ENCODE measurements around the gene LRRC42.
"Not testable (repeated sequence)": the region's sequence is repeated elsewhere in the genome, so short reads cannot be mapped to it uniquely, and the experiment has no call there.

Gene LRRC42

GRCh38 chr1:53967409-53968124, 21.4 kb downstream of the LRRC42 start:
- DNase-seq (ENCODE audit: low read depth): no peak

- DNase-seq (ENCODE audit: low read depth): peak; percentile 54
These were observed 22.0 kb downstream of the LRRC42 start for GRCh38 chr1:53968125-53968513.

GRCh38 chr1:53969323-53969722, 23.2 kb downstream of the LRRC42 start:
- not testable (repeated sequence) for DNase-seq (ENCODE audit: low read depth)

GRCh38 chr1:53971718-53972117, 25.6 kb downstream of the LRRC42 start:
- DNase-seq (ENCODE audit: low read depth): peak; percentile 81

- DNase-seq (ENCODE audit: low read depth): no peak
These were observed 29.7 kb downstream of the LRRC42 start for GRCh38 chr1:53975861-53976260.

GRCh38 chr1:53979712-53980450, 33.7 kb downstream of the LRRC42 start:
- DNase-seq (ENCODE audit: low read depth): no peak

GRCh38 chr1:53981220-53981619, 35.1 kb downstream of the LRRC42 start:
- peak; percentile 88 for DNase-seq (ENCODE audit: low read depth)

GRCh38 chr1:53982034-53982762, 36.0 kb downstream of the LRRC42 start:
- DNase-seq (ENCODE audit: low read depth): peak; percentile 87

GRCh38 chr1:53982763-53983104, 36.6 kb downstream of the LRRC42 start:
- DNase-seq (ENCODE audit: low read depth): no peak

- no peak for DNase-seq (ENCODE audit: low read depth)
These were observed 38.6 kb downstream of the LRRC42 start for GRCh38 chr1:53984726-53985125.

- no peak for DNase-seq (ENCODE audit: low read depth)
These were observed 40.3 kb downstream of the LRRC42 start for GRCh38 chr1:53986458-53986857.

GRCh38 chr1:53987880-53988279, 41.7 kb downstream of the LRRC42 start:
- DNase-seq (ENCODE audit: low read depth): peak; percentile 91

GRCh38 chr1:53992085-53992874, 46.1 kb downstream of the LRRC42 start:
- peak; percentile 17 for DNase-seq (ENCODE audit: low read depth)

- DNase-seq (ENCODE audit: low read depth): not testable (repeated sequence)
These were observed 48.4 kb downstream of the LRRC42 start for GRCh38 chr1:53994516-53994915.

GRCh38 chr1:53995683-53996082, 49.5 kb downstream of the LRRC42 start:
- no peak for DNase-seq (ENCODE audit: low read depth)

- DNase-seq (ENCODE audit: low read depth): no peak
These were observed 52.1 kb downstream of the LRRC42 start for GRCh38 chr1:53998223-53998622.

- no peak for DNase-seq (ENCODE audit: low read depth)
These were observed 53.8 kb downstream of the LRRC42 start for GRCh38 chr1:53999920-54000319.

GRCh38 chr1:54001591-54001990, 55.4 kb downstream of the LRRC42 start:
- no peak for DNase-seq (ENCODE audit: low read depth)

- no peak for DNase-seq (ENCODE audit: low read depth)
These were observed 56.5 kb downstream of the LRRC42 start for GRCh38 chr1:54002544-54003248.

GRCh38 chr1:54003249-54003646, 57.1 kb downstream of the LRRC42 start:
- DNase-seq (ENCODE audit: low read depth): no peak

- not testable (repeated sequence) for DNase-seq (ENCODE audit: low read depth)
These were observed 57.8 kb downstream of the LRRC42 start for GRCh38 chr1:54003750-54004480.
